T-helper 2 cell treated with Interferon-gamma antibody and Interleukin-4, amounts not matched to agents 5 μg/mL and 100 μg/mL, for 36 hours (primary cell): ENCODE measurements around the gene PROSER3.

Experiments used
- DNase-seq: peaks from one replicate; pipeline ENCODE4 v3.0.0; 2021; ENCODE audit warnings: low spot score
- H3K27ac Mint-ChIP-seq: one replicate; pipeline ENCODE4 v1.8.0; 2021; ENCODE audit warnings: mild to moderate bottlenecking, mixed read lengths
- H3K27me3 Mint-ChIP-seq: one replicate; pipeline ENCODE4 v1.8.0; 2021; ENCODE audit warnings: low read depth, mixed read lengths
- H3K36me3 Mint-ChIP-seq: one replicate; pipeline ENCODE4 v1.8.0; 2021; ENCODE audit warnings: low read depth, mixed read lengths
- H3K4me1 Mint-ChIP-seq: one replicate; pipeline ENCODE4 v1.8.0; 2021; ENCODE audit warnings: low read depth, mixed read lengths
- H3K4me3 Mint-ChIP-seq: one replicate; pipeline ENCODE4 v1.8.0; 2022; ENCODE audit warnings: mild to moderate bottlenecking, moderate library complexity, mixed read lengths
- H3K9me3 Mint-ChIP-seq: one replicate; pipeline ENCODE4 v1.8.0; 2021; ENCODE audit warnings: mixed read lengths

The PROSER3 gene

GRCh38 chr19:35729021-35729420 is 29.0 kb upstream of the PROSER3 start:
- no peak for DNase-seq
- Mint-ChIP-seq H3K36me3 (peaks cover 68% of the 10 kb centered on the region), H3K4me1 (no peaks in the 10 kb centered on the region), H3K27ac (no peak overlapping the region), H3K9me3 (no peaks in the 10 kb centered on the region), H3K27me3 (no peaks in the 10 kb centered on the region), H3K4me3 (no peak overlapping the region)

- Mint-ChIP-seq H3K4me3 (no peak overlapping the region), H3K36me3 (peaks cover 70% of the 10 kb centered on the region), H3K27me3 (no peaks in the 10 kb centered on the region), H3K9me3 (no peaks in the 10 kb centered on the region), H3K4me1 (no peaks in the 10 kb centered on the region), H3K27ac (no peak overlapping the region)
- no peak for DNase-seq
These were observed 28.2 kb upstream of the PROSER3 start for GRCh38 chr19:35729763-35730162.

GRCh38 chr19:35730326-35730725 is 27.6 kb upstream of the PROSER3 start:
- no peak for DNase-seq
- Mint-ChIP-seq H3K4me1 (no peaks in the 10 kb centered on the region), H3K4me3 (no peak overlapping the region), H3K27ac (no peak overlapping the region), H3K9me3 (no peaks in the 10 kb centered on the region), H3K36me3 (peaks cover 68% of the 10 kb centered on the region), H3K27me3 (no peaks in the 10 kb centered on the region)

GRCh38 chr19:35731353-35731752 is 26.6 kb upstream of the PROSER3 start:
- Mint-ChIP-seq H3K27me3 (no peaks in the 10 kb centered on the region), H3K36me3 (peaks cover 63% of the 10 kb centered on the region), H3K4me3 (no peak overlapping the region), H3K4me1 (no peaks in the 10 kb centered on the region), H3K9me3 (no peaks in the 10 kb centered on the region), H3K27ac (no peak overlapping the region)
- DNase-seq = no peak

- Mint-ChIP-seq H3K4me3 (no peak overlapping the region), H3K9me3 (no peaks in the 10 kb centered on the region), H3K27me3 (no peaks in the 10 kb centered on the region), H3K4me1 (peaks cover 3% of the 10 kb centered on the region), H3K36me3 (peaks cover 67% of the 10 kb centered on the region), H3K27ac (no peak overlapping the region)
- DNase-seq = no peak
These were observed 26.1 kb upstream of the PROSER3 start for GRCh38 chr19:35731779-35732405.

GRCh38 chr19:35732540-35733179 is 25.3 kb upstream of the PROSER3 start:
- Mint-ChIP-seq H3K4me3 (no peak overlapping the region), H3K9me3 (no peaks in the 10 kb centered on the region), H3K36me3 (peaks cover 67% of the 10 kb centered on the region), H3K27me3 (no peaks in the 10 kb centered on the region), H3K27ac (no peak overlapping the region), H3K4me1 (peaks cover 7% of the 10 kb centered on the region)
- DNase-seq = no peak

- no peak for DNase-seq
- no peaks in the 10 kb centered on the region for H3K27me3 Mint-ChIP-seq
- H3K4me1 Mint-ChIP-seq = peaks cover 7% of the 10 kb centered on the region
- peaks cover 65% of the 10 kb centered on the region for H3K36me3 Mint-ChIP-seq
- H3K9me3 Mint-ChIP-seq = no peaks in the 10 kb centered on the region
- H3K4me3 Mint-ChIP-seq = no peak overlapping the region
- no peak overlapping the region for H3K27ac Mint-ChIP-seq
These were observed 24.5 kb upstream of the PROSER3 start for GRCh38 chr19:35733180-35734125.

GRCh38 chr19:35734273-35734672 is 23.7 kb upstream of the PROSER3 start:
- H3K9me3 Mint-ChIP-seq = no peaks in the 10 kb centered on the region

GRCh38 chr19:35734889-35735288 is 23.1 kb upstream of the PROSER3 start:
- no peaks in the 10 kb centered on the region for H3K9me3 Mint-ChIP-seq
- no peak overlapping the region for H3K4me3 Mint-ChIP-seq
- peaks cover 9% of the 10 kb centered on the region for H3K4me1 Mint-ChIP-seq
- H3K27me3 Mint-ChIP-seq = no peaks in the 10 kb centered on the region
- peaks cover 57% of the 10 kb centered on the region for H3K36me3 Mint-ChIP-seq
- H3K27ac Mint-ChIP-seq = peak overlapping the region; percentile 15
- no peak for DNase-seq

More at GRCh38 chr19:35734273-35734672, 23.7 kb upstream of the PROSER3 start:
- H3K27ac Mint-ChIP-seq = peak overlapping the region; percentile 58
- peaks cover 7% of the 10 kb centered on the region for H3K4me1 Mint-ChIP-seq
- DNase-seq = no peak
- H3K27me3 Mint-ChIP-seq = no peaks in the 10 kb centered on the region
- H3K36me3 Mint-ChIP-seq = peaks cover 64% of the 10 kb centered on the region
- no peak overlapping the region for H3K4me3 Mint-ChIP-seq

- peak overlapping the region; percentile 81 for H3K27ac Mint-ChIP-seq
- H3K27me3 Mint-ChIP-seq = no peaks in the 10 kb centered on the region
- DNase-seq = no peak
- no peaks in the 10 kb centered on the region for H3K9me3 Mint-ChIP-seq
- H3K36me3 Mint-ChIP-seq = peaks cover 43% of the 10 kb centered on the region
- H3K4me1 Mint-ChIP-seq = peaks cover 18% of the 10 kb centered on the region
- peak overlapping the region; percentile 34 for H3K4me3 Mint-ChIP-seq
These were observed 20.8 kb upstream of the PROSER3 start for GRCh38 chr19:35736913-35737886.

- Mint-ChIP-seq H3K27me3 (no peaks in the 10 kb centered on the region), H3K27ac (no peak overlapping the region), H3K4me3 (no peak overlapping the region), H3K4me1 (peaks cover 25% of the 10 kb centered on the region), H3K36me3 (peaks cover 50% of the 10 kb centered on the region), H3K9me3 (no peaks in the 10 kb centered on the region)
- no peak for DNase-seq
These were observed 19.7 kb upstream of the PROSER3 start for GRCh38 chr19:35738021-35738886.

GRCh38 chr19:35738887-35739229 is 19.1 kb upstream of the PROSER3 start:
- DNase-seq = no peak
- Mint-ChIP-seq H3K27ac (no peak overlapping the region), H3K9me3 (no peaks in the 10 kb centered on the region), H3K4me1 (peaks cover 28% of the 10 kb centered on the region), H3K36me3 (peaks cover 48% of the 10 kb centered on the region), H3K4me3 (no peak overlapping the region), H3K27me3 (no peaks in the 10 kb centered on the region)
